H9 (cell line): ENCODE data around the gene KLHL22. TPM values are rescaled to one million over a fixed set of nuclear protein-coding genes. Genes with fewer than 3 reads are reported as not detected.

ENCODE experiments used
- DNase-seq: peaks from one replicate; pipeline ENCODE4 v3.0.0-alpha.2; 2017
- H2AFZ ChIP-seq: one replicate; pipeline ENCODE4 v1.6.1; 2013; ENCODE audit warnings: mild to moderate bottlenecking, low read length, control low read depth, moderate library complexity
- H2AK5ac ChIP-seq: 2 replicates; pipeline ENCODE4 v1.6.1; 2013; ENCODE audit warnings: low read length, control low read depth, mixed read lengths; ENCODE audit not compliant: insufficient read length
- H2BK120ac ChIP-seq: one replicate; pipeline ENCODE4 v1.6.1; 2013; ENCODE audit warnings: low read depth, mild to moderate bottlenecking, low read length, control low read depth, inconsistent platforms; ENCODE audit not compliant: poor library complexity, severe bottlenecking
- H2BK12ac ChIP-seq: 2 replicates; pipeline ENCODE4 v1.6.1; 2013; ENCODE audit warnings: low read length, control low read depth, mixed read lengths, low read depth; ENCODE audit not compliant: insufficient read length
- H2BK15ac ChIP-seq: 2 replicates; pipeline ENCODE4 v1.6.1; 2013; ENCODE audit warnings: low read depth, low read length, control low read depth
- H2BK20ac ChIP-seq: one replicate; pipeline ENCODE4 v1.6.1; 2013; ENCODE audit warnings: low read depth, mild to moderate bottlenecking, low read length, control low read depth, inconsistent platforms; ENCODE audit not compliant: poor library complexity, severe bottlenecking
- H2BK5ac ChIP-seq: 2 replicates; pipeline ENCODE4 v1.6.1; 2013; ENCODE audit warnings: low read length, control low read depth, mixed read lengths; ENCODE audit not compliant: insufficient read length
- H3K14ac ChIP-seq: 2 replicates; pipeline ENCODE4 v1.6.1; 2013; ENCODE audit warnings: low read length, control low read depth; ENCODE audit not compliant: insufficient read depth
- H3K18ac ChIP-seq: 2 replicates; pipeline ENCODE4 v1.6.1; 2013; ENCODE audit warnings: low read depth, mild to moderate bottlenecking, mixed read lengths, low read length, control low read depth; ENCODE audit not compliant: insufficient read length
- H3K23ac ChIP-seq: 2 replicates; pipeline ENCODE4 v1.6.1; 2013; ENCODE audit warnings: low read length, control low read depth, mixed read lengths, low read depth; ENCODE audit not compliant: insufficient read length
- H3K23me2 ChIP-seq: 2 replicates; pipeline ENCODE4 v1.6.1; 2013; ENCODE audit warnings: low read depth, mild to moderate bottlenecking, mixed read lengths, low read length, control low read depth; ENCODE audit not compliant: insufficient read length, poor library complexity, severe bottlenecking
- H3K27ac ChIP-seq: 2 replicates; pipeline ENCODE4 v1.5.1; 2013; ENCODE audit warnings: low read length, control low read depth, mixed read lengths, low read depth; ENCODE audit not compliant: insufficient read length
- H3K27me3 ChIP-seq: 2 replicates; pipeline ENCODE4 v1.6.1; 2013; ENCODE audit warnings: low read length, control low read depth, inconsistent platforms; ENCODE audit not compliant: insufficient read depth
- H3K4ac ChIP-seq: 2 replicates; pipeline ENCODE4 v1.6.1; 2013; ENCODE audit warnings: low read depth, mild to moderate bottlenecking, control low read depth, inconsistent platforms, low read length, moderate library complexity
- H3K4me1 ChIP-seq: 2 replicates; pipeline ENCODE4 v1.6.1; 2013; ENCODE audit warnings: low read length, control low read depth, inconsistent platforms; ENCODE audit not compliant: insufficient read depth
- H3K4me2 ChIP-seq: 2 replicates; pipeline ENCODE4 v1.6.1; 2013; ENCODE audit warnings: low read length, control low read depth, mixed read lengths; ENCODE audit not compliant: insufficient read length, insufficient read depth
- H3K56ac ChIP-seq: 2 replicates; pipeline ENCODE4 v1.6.1; 2013; ENCODE audit warnings: low read depth, mild to moderate bottlenecking, mixed read lengths, low read length, control low read depth; ENCODE audit not compliant: insufficient read length
- H3K79me1 ChIP-seq: 2 replicates; pipeline ENCODE4 v1.6.1; 2013; ENCODE audit warnings: low read depth, mild to moderate bottlenecking, moderate library complexity, low read length, control low read depth, inconsistent platforms; ENCODE audit not compliant: insufficient read depth, poor library complexity, severe bottlenecking
- H3K79me2 ChIP-seq: 2 replicates; pipeline ENCODE4 v1.6.1; 2013; ENCODE audit warnings: low read length, control low read depth, inconsistent platforms; ENCODE audit not compliant: insufficient read depth
- H3K9ac ChIP-seq: 2 replicates; pipeline ENCODE4 v1.6.1; 2013; ENCODE audit warnings: low read length, control low read depth, mixed read lengths; ENCODE audit not compliant: insufficient read length; ENCODE audit errors: extremely low read depth
- H3K9me3 ChIP-seq: one replicate; pipeline ENCODE4 v1.6.1; 2013; ENCODE audit warnings: low read depth, low read length, inconsistent platforms; ENCODE audit not compliant: control insufficient read depth
- H3T11ph ChIP-seq: one replicate; pipeline ENCODE4 v1.6.1; 2013; ENCODE audit warnings: mild to moderate bottlenecking, low read length, control low read depth, inconsistent platforms
- H4K20me1 ChIP-seq: one replicate; pipeline ENCODE4 v1.6.1; 2013; ENCODE audit not compliant: control insufficient read depth, insufficient read length, insufficient read depth
- H4K5ac ChIP-seq: 2 replicates; pipeline ENCODE4 v1.6.1; 2013; ENCODE audit warnings: low read depth, mild to moderate bottlenecking, mixed read lengths, low read length, control low read depth; ENCODE audit not compliant: insufficient read length
- H4K8ac ChIP-seq: replicated peaks from 2 replicates; pipeline ENCODE4 v1.6.1; 2013; ENCODE audit warnings: low read length, control low read depth, mixed read lengths, low read depth; ENCODE audit not compliant: insufficient read length
- H4K91ac ChIP-seq: 2 replicates; pipeline ENCODE4 v1.6.1; 2013; ENCODE audit warnings: low read depth, mild to moderate bottlenecking, moderate library complexity, mixed read lengths, low read length, control low read depth; ENCODE audit not compliant: insufficient read length
- H3K27ac Mint-ChIP-seq, 3 experiments: 2 replicates in 2 of 3; 3 replicates in 1 of 3; pipeline ENCODE4 v1.8.0; 2020 to 2021; ENCODE audit warnings: mixed read lengths in 3 of 3, mild to moderate bottlenecking in 1 of 3, moderate library complexity in 1 of 3
- H3K27me3 Mint-ChIP-seq: 2 replicates; pipeline ENCODE4 v1.8.0; 2021; ENCODE audit warnings: low read depth, mild to moderate bottlenecking, moderate library complexity, mixed read lengths
- H3K36me3 Mint-ChIP-seq, 3 experiments: 2 replicates in 2 of 3; 3 replicates in 1 of 3; pipeline ENCODE4 v1.8.0; 2020 to 2021; ENCODE audit warnings: low read depth in 3 of 3, mixed read lengths in 3 of 3; ENCODE audit not compliant: insufficient read depth in 1 of 3
- H3K4me1 Mint-ChIP-seq, 2 experiments: 2 replicates each; pipeline ENCODE4 v1.8.0; 2020; ENCODE audit warnings: mixed read lengths in 2 of 2
- H3K4me3 Mint-ChIP-seq, 2 experiments: 2 replicates in 1 of 2; 3 replicates in 1 of 2; pipeline ENCODE4 v1.8.0; 2020 to 2021; ENCODE audit warnings: mild to moderate bottlenecking in 2 of 2, mixed read lengths in 2 of 2, moderate library complexity in 1 of 2
- H3K9me3 Mint-ChIP-seq, 2 experiments: 2 replicates in 1 of 2; 3 replicates in 1 of 2; pipeline ENCODE4 v1.8.0; 2020; ENCODE audit warnings: mild to moderate bottlenecking in 2 of 2, mixed read lengths in 2 of 2, moderate library complexity in 1 of 2
- WGBS: extraction: QIAGEN DNeasy Blood & Tissue Kit; methylation state at CpG from one replicate; pipeline ENCODE4 v1.1.7; 2013; ENCODE audit warnings: missing lambda C conversion rate, low lambda C conversion rate, mixed read lengths; ENCODE audit not compliant: insufficient read length; ENCODE audit errors: extremely low coverage; 5-methylcytosine and 5-hydroxymethylcytosine counted together
- total RNA-seq: library from RNA; stranded (reverse); gene quantifications from 2 replicates; pipeline ENCODE4 v1.2.1, GENCODE V29; 2021
- TF ChIP-seq, protein P1 (sequence below): fragments of 200-600 bp; sonication (generic); conservative IDR thresholded peaks from 3 replicates; pipeline ENCODE4 v1.8.0; 2021; ENCODE audit warnings: antibody characterized with exemption, mild to moderate bottlenecking

The KLHL22 gene
- total RNA-seq, 1 experiment from 2014 or later: 11.9 TPM

DNA sequence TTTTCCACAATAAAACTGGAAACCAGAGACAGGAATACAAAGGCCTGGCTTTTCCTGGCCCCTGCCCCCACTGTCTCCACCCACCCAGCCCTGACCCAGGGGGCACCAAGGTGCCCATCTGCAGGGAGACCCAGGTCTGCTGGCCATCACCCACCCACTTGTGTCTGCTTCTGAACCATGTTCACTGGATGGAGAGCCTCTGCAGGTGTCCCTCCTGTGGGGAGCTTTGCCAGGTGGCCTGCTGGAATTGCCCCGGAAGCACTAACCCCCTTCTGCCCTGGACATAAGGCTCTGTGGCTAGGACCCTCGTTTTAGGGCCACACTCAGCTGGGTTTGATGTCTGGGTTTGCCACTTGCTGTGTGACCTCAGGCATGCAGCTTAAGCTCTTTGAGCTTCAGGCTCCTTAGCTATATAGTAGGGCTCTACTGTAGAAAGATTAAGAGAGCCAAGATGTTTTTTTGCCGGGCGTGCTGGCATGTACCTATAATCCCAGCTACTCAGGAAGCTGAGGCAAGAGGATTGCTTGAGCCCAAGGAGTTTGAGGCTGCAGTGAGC, 61.8 kb downstream of the KLHL22 start:
- H4K5ac ChIP-seq: no peak overlapping the region
- TF ChIP-seq, protein P1, sequence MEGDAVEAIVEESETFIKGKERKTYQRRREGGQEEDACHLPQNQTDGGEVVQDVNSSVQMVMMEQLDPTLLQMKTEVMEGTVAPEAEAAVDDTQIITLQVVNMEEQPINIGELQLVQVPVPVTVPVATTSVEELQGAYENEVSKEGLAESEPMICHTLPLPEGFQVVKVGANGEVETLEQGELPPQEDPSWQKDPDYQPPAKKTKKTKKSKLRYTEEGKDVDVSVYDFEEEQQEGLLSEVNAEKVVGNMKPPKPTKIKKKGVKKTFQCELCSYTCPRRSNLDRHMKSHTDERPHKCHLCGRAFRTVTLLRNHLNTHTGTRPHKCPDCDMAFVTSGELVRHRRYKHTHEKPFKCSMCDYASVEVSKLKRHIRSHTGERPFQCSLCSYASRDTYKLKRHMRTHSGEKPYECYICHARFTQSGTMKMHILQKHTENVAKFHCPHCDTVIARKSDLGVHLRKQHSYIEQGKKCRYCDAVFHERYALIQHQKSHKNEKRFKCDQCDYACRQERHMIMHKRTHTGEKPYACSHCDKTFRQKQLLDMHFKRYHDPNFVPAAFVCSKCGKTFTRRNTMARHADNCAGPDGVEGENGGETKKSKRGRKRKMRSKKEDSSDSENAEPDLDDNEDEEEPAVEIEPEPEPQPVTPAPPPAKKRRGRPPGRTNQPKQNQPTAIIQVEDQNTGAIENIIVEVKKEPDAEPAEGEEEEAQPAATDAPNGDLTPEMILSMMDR: no peak
- Mint-ChIP-seq H3K4me3 (0 out of 5 replicates have a peak overlapping the region, but pooled peaks of 1 of the 2 experiments have one; percentile 27), H3K36me3 (peaks cover 0 to 9% (median 5%) of the 10 kb centered on the region in 3 experiments; a peak in 5 of 7 replicates), H3K27ac (no peak overlapping the region), H3K9me3 (no peaks in the 10 kb centered on the region), H3K4me1 (peaks cover 17 to 24% of the 10 kb centered on the region in 2 experiments), H3K27me3 (peaks cover 87% of the 10 kb centered on the region)
- H3T11ph ChIP-seq: no peak overlapping the region
- H2AK5ac ChIP-seq: no peak overlapping the region
- no CpG with 5 or more reads among the region's 4 CpGs for WGBS
- peaks cover 10% of the 10 kb centered on the region; the same call in 1 of the 2 replicates for H3K27me3 ChIP-seq
- 0 out of 2 replicates have a peak, but pooled peaks cover 2% of the 10 kb centered on the region for H3K4me1 ChIP-seq
- H3K79me2 ChIP-seq: no peaks in the 10 kb centered on the region
- H4K91ac ChIP-seq: no peak overlapping the region
- peaks cover 24% of the 10 kb centered on the region for H3K23me2 ChIP-seq
- no peak overlapping the region for H3K4ac ChIP-seq
- H2BK5ac ChIP-seq: no peak overlapping the region
- no peak overlapping the region for H3K56ac ChIP-seq
- no peak overlapping the region for H3K18ac ChIP-seq
- no peak overlapping the region for H3K9ac ChIP-seq
- H2AFZ ChIP-seq: no peak overlapping the region
- no peak overlapping the region for H3K27ac ChIP-seq
- no peaks in the 10 kb centered on the region for H3K9me3 ChIP-seq
- peaks cover 3% of the 10 kb centered on the region for H4K20me1 ChIP-seq
- no peak for DNase-seq
- no peak overlapping the region for H4K8ac ChIP-seq
- H3K4me2 ChIP-seq: no peak overlapping the region
- no peaks in the 10 kb centered on the region for H3K79me1 ChIP-seq
- no peak overlapping the region for H2BK15ac ChIP-seq
- H2BK20ac ChIP-seq: no peak overlapping the region
- H3K23ac ChIP-seq: no peak overlapping the region
- no peak overlapping the region for H2BK120ac ChIP-seq
- no peak overlapping the region for H3K14ac ChIP-seq
- no peak overlapping the region for H2BK12ac ChIP-seq
